SK-N-MC (cell line): ENCODE results near the gene ANTXRL.
"Not testable (repeated sequence)": the region's sequence is repeated elsewhere in the genome, so short reads cannot be mapped to it uniquely, and the experiment has no call there.

Experiments
- DNase-seq: peaks from one replicate; pipeline ENCODE4 v3.0.0-alpha.2; 2011; ENCODE audit warnings: low read depth, low spot score
- H3K27ac ChIP-seq: fragments of 200-600 bp; sonication (generic); 2 replicates; pipeline ENCODE4 v1.5.1; 2016; ENCODE audit warnings: mixed run types
- H3K36me3 ChIP-seq: fragments of 200-600 bp; sonication (generic); 2 replicates; pipeline ENCODE4 v1.6.1; 2017; ENCODE audit warnings: antibody characterized with exemption, low read length, mixed read lengths; ENCODE audit not compliant: insufficient read depth
- H3K4me3 ChIP-seq: fragments of 200-600 bp; sonication (generic); 2 replicates; pipeline ENCODE4 v1.5.1; 2016
- H3K9ac ChIP-seq: fragments of 200-600 bp; sonication (generic); 2 replicates; pipeline ENCODE4 v1.8.0; 2017; ENCODE audit warnings: mixed run types, mixed read lengths; ENCODE audit not compliant: insufficient read length
- H3K9me3 ChIP-seq: fragments of 200-600 bp; sonication (generic); 2 replicates; pipeline ENCODE4 v1.6.1; 2017; ENCODE audit warnings: low read depth, mild to moderate bottlenecking, antibody characterized with exemption, low read length, moderate library complexity, mixed read lengths
- EZH2 ChIP-seq: fragments of 200-600 bp; sonication (generic); IDR thresholded peaks from one replicate; pipeline ENCODE4 v1.6.1; 2017; ENCODE audit warnings: antibody characterized with exemption
- FOXP2 ChIP-seq: optimal IDR thresholded peaks from 2 replicates; pipeline ENCODE3; 2011; ENCODE audit warnings: mild to moderate bottlenecking, moderate library complexity; ENCODE audit not compliant: insufficient read depth; ENCODE audit errors: extremely low read length, control extremely low read depth
- POLR2AphosphoS5 ChIP-seq: IDR thresholded peaks from 2 replicates; pipeline ENCODE4 v1.6.1; 2012; ENCODE audit warnings: mild to moderate bottlenecking, low read depth, low read length, borderline replicate concordance

ANTXRL gene

DNA sequence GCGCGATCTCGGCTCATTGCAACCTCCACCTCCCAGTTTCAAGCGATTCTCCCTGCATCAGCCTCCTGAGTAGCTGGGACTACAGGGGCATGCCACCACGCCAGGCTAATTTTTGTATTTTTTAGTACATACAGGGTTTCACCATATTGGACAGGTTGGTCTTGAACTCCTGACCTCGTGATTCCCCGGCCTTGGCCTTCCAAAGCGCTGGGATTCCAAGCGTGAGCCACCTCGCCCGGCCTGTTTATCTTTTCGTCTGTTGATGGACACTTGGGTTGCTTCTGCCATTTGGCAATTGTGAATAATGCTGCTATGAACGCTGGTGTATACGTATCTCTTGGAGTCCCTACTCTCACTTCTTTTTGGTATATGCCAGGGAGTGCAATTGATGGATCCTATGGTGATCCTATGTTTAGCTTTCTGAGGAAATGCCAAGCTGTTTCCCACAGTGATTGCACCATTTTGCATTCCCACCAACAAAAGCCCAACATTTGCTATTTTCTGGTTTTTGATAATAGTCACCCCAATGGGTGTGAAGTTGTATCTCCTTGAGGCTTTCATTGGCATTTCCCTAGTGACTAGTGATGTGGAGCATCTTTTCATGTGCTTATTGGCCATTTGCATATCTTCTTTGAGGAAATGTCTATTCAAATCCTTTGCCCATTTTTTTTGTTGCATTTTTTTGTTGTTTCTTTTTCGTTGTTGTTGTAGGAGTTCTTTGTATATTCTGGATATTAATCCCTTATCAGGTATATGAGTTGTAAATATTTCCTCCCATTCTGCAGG lies 3.5 kb downstream of the ANTXRL start:
- H3K4me3 ChIP-seq: no peak overlapping the region
- TF ChIP-seq POLR2AphosphoS5: no peak
- no peak for TF ChIP-seq FOXP2
- TF ChIP-seq EZH2: no peak
- H3K36me3 ChIP-seq: no peaks in the 10 kb centered on the region

DNA sequence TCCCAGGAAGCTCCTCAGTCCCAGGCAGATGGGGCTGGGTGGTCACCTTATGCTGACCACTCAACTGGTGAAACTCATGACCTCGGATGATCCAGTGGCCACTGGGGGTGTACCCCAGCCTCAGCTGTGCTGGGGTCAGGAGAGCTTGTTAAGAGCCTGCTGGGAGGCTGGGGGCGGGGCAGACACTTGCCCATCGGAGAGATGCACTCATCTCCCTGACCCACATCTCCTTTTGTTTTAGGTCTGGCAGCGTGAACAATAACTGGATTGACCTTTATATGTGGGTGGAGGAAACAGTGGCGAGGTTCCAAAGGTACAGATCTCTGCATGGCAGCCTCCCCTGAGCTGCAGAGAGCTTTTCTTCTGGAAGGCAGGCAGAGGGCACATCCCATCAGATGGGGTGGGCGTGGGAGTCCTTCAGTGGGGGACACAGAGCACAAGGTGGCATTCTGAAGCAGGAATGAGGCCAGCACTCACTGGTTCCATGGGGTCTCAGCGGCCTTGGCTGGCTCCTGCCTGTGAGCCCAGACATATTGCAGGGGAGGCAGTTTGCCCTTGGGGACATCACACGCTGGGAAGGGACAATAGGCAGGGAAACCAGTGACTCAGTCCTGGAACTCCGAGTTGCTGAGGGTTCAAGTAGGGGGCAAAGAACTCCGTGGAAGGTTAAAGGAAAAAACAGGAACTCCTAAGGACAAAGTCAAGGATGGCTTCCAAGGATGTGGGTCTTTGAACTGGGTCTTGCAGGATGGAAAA lies 5.2 kb downstream of the ANTXRL start:
- Histone ChIP-seq H3K36me3 (no peaks in the 10 kb centered on the region), H3K9ac (no peak overlapping the region), H3K9me3 (no peaks in the 10 kb centered on the region), H3K27ac (no peak overlapping the region), H3K4me3 (no peak overlapping the region)
- TF ChIP-seq POLR2AphosphoS5: no peak
- no peak for TF ChIP-seq FOXP2
- TF ChIP-seq EZH2: no peak
- DNase-seq: no peak

More for the DNA sequence above, 3.5 kb downstream of the ANTXRL start:
- Histone ChIP-seq H3K27ac (no peak overlapping the region), H3K9ac (no peak overlapping the region), H3K9me3 (no peaks in the 10 kb centered on the region)
- no peak for DNase-seq

DNA sequence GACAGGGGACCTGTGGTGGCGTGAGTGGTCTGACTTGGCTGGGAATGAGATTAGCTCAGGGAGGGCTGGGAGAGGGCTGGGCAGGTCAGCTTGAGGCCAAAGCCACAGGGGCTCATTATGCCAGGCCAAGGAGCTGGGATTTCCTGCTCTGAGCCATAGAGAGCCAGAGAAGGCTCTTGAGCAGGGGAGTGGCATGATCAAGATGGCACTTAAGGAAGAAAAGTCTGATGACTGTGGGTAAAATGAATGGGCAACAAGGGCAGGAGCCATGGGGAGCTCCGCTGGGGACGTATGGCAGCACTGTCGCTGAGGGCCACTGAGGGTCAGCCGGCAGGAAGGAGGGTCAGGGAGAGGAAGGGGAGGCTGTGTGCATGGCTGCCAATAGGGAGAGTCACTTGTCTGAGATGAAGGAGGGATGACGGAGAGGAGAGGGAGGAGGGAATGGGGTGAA lies 5.8 kb downstream of the ANTXRL start:
- no peak overlapping the region for H3K4me3 ChIP-seq
- no peaks in the 10 kb centered on the region for H3K36me3 ChIP-seq
- H3K9ac ChIP-seq: no peak overlapping the region
- no peaks in the 10 kb centered on the region for H3K9me3 ChIP-seq
- H3K27ac ChIP-seq: no peak overlapping the region
- TF ChIP-seq FOXP2 (no peak), POLR2AphosphoS5 (no peak), EZH2 (no peak)
- DNase-seq: no peak

DNA sequence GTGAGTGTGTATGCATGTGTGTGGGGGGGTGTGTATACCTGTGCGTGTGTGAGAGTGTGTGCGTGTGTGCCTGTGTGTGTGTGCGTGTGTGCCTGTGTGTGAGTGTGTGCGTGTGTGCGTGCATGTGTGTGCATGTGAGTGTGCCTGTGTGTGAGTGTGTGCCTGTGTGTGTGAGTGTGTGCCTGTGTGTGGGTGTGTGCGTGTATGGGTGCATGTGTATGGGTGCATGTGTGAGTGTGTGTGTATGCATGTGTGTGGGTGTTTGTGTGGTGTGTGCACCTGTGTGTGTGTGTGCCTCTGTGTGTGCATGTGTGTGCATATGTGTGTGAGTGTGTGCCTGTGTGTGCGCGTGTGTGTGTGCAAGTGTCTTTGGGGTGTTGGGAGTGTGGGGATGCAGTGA lies 6.4 kb downstream of the ANTXRL start:
- no peak for DNase-seq
- Histone ChIP-seq H3K27ac (no peak overlapping the region), H3K9me3 (no peaks in the 10 kb centered on the region), H3K9ac (no peak overlapping the region), H3K36me3 (no peaks in the 10 kb centered on the region), H3K4me3 (no peak overlapping the region)
- no peak for TF ChIP-seq POLR2AphosphoS5
- TF ChIP-seq EZH2: no peak
- TF ChIP-seq FOXP2: no peak

DNA sequence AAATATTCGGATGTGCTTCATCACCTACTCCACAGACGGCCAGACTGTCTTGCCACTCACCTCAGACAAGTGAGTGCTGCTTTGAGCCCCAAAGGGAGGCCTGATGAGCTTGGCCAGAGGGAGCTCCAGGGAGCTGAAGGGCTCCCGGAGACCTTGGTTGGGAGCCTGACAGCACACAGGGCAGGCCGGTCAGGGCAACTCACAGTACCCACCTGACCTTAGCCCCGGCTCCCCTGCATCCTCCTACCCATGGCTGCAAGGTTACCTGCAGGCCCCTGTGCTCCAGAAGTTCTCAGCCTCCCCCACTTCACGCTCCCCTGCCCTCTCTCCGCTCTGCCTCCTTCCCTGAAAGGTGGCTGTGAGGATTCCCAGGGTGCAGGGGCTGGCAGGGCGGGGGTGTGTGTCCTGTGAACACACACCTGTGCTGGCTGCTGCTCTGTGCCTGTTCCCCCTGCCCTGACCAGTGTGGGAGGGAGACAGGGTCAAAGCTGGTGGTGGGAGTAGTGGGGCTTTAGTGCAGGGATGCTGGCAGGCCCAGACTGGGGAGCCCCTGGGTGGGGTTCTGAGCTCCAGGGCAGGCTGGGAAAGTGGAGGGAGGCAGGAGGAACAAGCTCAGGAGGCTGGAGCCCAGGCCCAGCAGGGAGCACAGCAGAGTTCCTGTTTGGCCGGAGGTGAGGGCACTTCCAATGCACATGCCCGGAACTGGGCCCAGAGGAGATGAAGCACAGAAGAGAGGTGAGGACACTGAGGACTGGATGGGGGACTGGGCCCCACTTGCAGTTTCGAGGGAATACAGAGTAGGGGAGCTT lies 7.2 kb downstream of the ANTXRL start:
- no peak for TF ChIP-seq EZH2
- no peak for TF ChIP-seq FOXP2
- TF ChIP-seq POLR2AphosphoS5: no peak
- no peak for DNase-seq
- no peak overlapping the region for H3K4me3 ChIP-seq

DNA sequence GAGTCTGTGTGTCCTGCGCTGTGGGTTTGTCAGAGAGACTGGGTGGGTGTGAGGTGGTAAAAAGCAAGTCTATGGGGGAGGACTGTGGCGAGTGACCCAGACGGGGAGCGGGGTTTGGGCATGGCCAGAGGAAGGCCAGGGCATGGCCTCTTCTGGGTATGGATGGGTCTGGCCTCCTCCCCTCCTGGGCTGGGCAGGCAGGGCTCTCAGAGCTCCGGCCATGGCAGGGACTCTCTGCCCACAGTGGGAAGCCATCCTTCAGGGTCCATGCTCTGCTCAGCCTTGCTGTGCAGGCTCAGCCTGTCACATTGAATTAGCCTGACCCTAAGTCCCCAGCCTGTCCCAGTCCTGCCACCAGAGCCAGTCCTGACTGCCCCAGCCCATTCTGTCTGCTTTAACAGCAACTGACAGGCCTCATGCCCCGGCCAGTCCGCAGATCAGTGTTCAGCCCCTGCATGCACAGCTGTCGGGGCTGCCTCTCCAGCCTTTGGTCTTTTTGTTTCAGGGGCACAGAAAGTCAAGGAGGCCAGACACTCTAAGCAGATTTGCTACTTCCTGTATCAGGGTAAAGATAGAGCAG lies 7.9 kb downstream of the ANTXRL start:
- Histone ChIP-seq H3K9ac (no peak overlapping the region), H3K4me3 (no peak overlapping the region), H3K27ac (no peak overlapping the region), H3K36me3 (no peaks in the 10 kb centered on the region), H3K9me3 (no peaks in the 10 kb centered on the region)
- DNase-seq: no peak
- TF ChIP-seq EZH2 (no peak), FOXP2 (no peak), POLR2AphosphoS5 (no peak)

More for the DNA sequence above, 7.2 kb downstream of the ANTXRL start:
- no peaks in the 10 kb centered on the region for H3K9me3 ChIP-seq
- H3K9ac ChIP-seq: no peak overlapping the region
- H3K27ac ChIP-seq: no peak overlapping the region
- no peaks in the 10 kb centered on the region for H3K36me3 ChIP-seq

DNA sequence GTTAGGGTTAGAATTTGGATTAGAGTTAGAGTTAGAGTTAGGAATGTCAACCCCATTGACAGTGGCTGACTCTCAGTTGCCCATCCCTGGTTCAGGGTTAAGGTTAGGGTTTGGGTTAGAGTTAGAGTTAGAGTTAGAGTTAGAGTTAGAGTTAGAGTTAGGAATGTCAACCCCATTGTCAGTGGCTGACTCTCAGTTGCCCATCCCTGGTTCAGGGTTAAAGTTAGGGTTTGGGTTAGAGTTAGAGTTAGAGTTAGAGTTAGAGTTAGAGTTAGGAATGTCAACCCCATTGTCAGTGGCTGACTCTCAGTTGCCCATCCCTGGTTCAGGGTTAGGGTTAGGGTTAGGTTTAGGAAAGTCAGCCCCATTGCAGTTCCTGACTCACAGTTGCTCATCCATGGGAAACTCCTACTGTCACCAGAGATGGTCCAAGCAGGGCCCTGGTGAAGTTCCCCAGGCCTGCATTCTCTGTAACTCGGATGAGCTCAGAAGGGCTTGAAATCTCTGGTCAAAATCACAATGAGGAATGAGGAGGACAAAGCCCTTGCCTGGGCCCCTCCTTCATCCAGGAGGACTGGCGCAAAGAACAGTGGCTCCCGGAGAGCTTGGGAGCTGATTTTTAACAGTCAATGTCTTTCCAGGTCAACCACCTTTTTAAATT lies 8.7 kb downstream of the ANTXRL start:
- H3K27ac ChIP-seq, DNase-seq, H3K4me3 ChIP-seq, H3K9me3 ChIP-seq, H3K9ac ChIP-seq, H3K36me3 ChIP-seq: not testable (repeated sequence)

DNA sequence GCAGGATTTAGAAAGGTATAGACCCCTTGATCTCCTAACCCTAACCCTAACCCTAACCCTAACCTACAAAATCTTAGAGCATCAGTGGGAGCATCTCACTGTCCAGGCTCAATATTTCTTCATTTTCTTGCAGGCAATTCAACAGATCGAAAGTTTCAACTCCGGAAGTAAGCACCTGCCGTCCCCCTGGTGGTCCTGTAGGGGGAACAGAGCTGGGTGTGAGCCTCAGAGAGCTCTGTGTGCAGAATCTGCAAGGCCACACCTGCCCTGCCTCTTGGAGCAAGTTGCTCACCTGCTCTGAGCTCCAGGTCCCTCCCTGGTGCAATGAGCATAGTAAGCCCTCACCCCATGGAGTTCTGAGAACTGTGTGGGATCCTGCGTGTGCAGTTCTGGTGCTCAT lies 9.3 kb downstream of the ANTXRL start:
- H3K9ac ChIP-seq, DNase-seq, H3K27ac ChIP-seq, H3K4me3 ChIP-seq, H3K9me3 ChIP-seq, H3K36me3 ChIP-seq: not testable (repeated sequence)
